Ishikawa (cell line): Measurements from ENCODE around the gene INAFM2.

Experiments used
- CREB1 ChIP-seq: IDR thresholded peaks from 2 replicates; pipeline ENCODE4 v1.6.1; 2012; ENCODE audit warnings: low read depth
- EGR1 ChIP-seq: IDR thresholded peaks from 2 replicates; pipeline ENCODE4 v1.6.1; 2012
- EP300 ChIP-seq: IDR thresholded peaks from 2 replicates; pipeline ENCODE4 v1.6.1; 2012; ENCODE audit warnings: borderline replicate concordance
- NFIC ChIP-seq: IDR thresholded peaks from 2 replicates; pipeline ENCODE4 v1.6.1; 2012
- RAD21 ChIP-seq: IDR thresholded peaks from 2 replicates; pipeline ENCODE4 v1.6.1; 2012; ENCODE audit warnings: low read depth
- TAF1 ChIP-seq: IDR thresholded peaks from 2 replicates; pipeline ENCODE4 v1.6.1; 2012; ENCODE audit warnings: low read depth, mild to moderate bottlenecking
- TEAD4 ChIP-seq: IDR thresholded peaks from 2 replicates; pipeline ENCODE4 v1.6.1; 2012
- USF1 ChIP-seq: IDR thresholded peaks from 2 replicates; pipeline ENCODE4 v1.6.1; 2012
- YY1 ChIP-seq: IDR thresholded peaks from 2 replicates; pipeline ENCODE4 v1.6.1; 2012; ENCODE audit warnings: low read depth
- TF ChIP-seq, protein P1 (sequence below): IDR thresholded peaks from 2 replicates; pipeline ENCODE4 v1.6.1; 2012; ENCODE audit warnings: low read depth, mild to moderate bottlenecking
- TF ChIP-seq, protein P2 (sequence below): IDR thresholded peaks from 2 replicates; pipeline ENCODE4 v1.6.1; 2012

GRCh38 chr15:40292246-40292645 lies 31.2 kb upstream of the INAFM2 start:
- TF ChIP-seq YY1 (no peak), NFIC (no peak), TAF1 (no peak), TEAD4 (no peak), USF1 (no peak), RAD21 (no peak), EGR1 (no peak), CREB1 (no peak), EP300 (no peak)
- TF ChIP-seq, protein P1, sequence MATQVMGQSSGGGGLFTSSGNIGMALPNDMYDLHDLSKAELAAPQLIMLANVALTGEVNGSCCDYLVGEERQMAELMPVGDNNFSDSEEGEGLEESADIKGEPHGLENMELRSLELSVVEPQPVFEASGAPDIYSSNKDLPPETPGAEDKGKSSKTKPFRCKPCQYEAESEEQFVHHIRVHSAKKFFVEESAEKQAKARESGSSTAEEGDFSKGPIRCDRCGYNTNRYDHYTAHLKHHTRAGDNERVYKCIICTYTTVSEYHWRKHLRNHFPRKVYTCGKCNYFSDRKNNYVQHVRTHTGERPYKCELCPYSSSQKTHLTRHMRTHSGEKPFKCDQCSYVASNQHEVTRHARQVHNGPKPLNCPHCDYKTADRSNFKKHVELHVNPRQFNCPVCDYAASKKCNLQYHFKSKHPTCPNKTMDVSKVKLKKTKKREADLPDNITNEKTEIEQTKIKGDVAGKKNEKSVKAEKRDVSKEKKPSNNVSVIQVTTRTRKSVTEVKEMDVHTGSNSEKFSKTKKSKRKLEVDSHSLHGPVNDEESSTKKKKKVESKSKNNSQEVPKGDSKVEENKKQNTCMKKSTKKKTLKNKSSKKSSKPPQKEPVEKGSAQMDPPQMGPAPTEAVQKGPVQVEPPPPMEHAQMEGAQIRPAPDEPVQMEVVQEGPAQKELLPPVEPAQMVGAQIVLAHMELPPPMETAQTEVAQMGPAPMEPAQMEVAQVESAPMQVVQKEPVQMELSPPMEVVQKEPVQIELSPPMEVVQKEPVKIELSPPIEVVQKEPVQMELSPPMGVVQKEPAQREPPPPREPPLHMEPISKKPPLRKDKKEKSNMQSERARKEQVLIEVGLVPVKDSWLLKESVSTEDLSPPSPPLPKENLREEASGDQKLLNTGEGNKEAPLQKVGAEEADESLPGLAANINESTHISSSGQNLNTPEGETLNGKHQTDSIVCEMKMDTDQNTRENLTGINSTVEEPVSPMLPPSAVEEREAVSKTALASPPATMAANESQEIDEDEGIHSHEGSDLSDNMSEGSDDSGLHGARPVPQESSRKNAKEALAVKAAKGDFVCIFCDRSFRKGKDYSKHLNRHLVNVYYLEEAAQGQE, result no peak
- TF ChIP-seq, protein P2, sequence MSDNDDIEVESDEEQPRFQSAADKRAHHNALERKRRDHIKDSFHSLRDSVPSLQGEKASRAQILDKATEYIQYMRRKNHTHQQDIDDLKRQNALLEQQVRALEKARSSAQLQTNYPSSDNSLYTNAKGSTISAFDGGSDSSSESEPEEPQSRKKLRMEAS, result no peak
